Thyroid gland (tissue), 4 donors: ENCODE data around the gene RPRML.

ENCODE experiments used
- POLR2A ChIP-seq, 2 donors: fragments of 450-650 bp; IDR thresholded peaks; one replicate each; pipeline ENCODE4 v1.6.1; 2017; ENCODE audit warnings: antibody characterized with exemption in 2 of 2, mild to moderate bottlenecking in 2 of 2, moderate library complexity in 1 of 2
- TF ChIP-seq, protein P1 (sequence below), 6 experiments: fragments of 200-600 bp in 3 of 6; fragments of 450-650 bp in 3 of 6; sonication (generic) in 3 of 6; IDR thresholded peaks; one replicate each; pipeline ENCODE4 v1.5.1; 2016 to 2019; ENCODE audit warnings: antibody characterized with exemption in 6 of 6, mild to moderate bottlenecking in 2 of 6, inconsistent platforms in 1 of 6, moderate library complexity in 1 of 6

DNA sequence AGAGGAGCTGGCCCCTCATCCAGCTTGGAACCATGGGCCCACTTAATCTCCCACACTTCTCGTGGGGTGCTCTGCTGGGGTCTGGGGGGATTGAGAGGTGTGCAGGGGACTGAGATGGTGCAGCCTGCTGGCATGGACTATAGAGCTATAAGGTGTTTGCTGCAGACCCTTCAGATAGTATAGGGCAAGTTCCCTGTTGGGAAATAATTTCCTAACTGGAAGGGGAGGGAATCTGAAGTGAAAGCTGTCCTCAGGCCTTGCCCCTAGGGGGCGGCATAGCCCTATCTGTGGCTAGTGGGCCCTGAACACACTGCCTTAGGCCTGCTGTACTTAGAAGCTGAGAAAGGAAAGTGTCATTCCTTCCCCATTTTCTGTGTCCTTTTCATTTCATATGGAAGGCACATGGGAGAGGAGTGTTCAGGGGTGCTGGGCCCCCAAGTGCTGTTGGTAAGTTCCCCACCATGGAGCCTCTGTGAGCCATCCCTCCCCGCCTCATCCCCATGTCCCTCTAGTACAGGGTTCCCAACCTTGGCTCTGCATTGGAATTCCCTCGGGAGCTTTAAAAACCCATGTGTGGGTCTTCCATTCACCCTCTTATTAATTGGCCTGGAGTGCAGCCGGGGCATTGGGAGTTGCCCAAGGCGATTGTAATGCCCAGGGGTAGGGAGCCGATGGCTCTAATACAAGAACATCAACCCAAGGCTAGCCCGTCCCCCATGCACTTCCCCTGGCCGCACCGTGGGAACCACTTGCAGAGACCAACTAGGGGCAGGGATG is 36.4 kb downstream of the RPRML start:
- TF ChIP-seq, protein P1, sequence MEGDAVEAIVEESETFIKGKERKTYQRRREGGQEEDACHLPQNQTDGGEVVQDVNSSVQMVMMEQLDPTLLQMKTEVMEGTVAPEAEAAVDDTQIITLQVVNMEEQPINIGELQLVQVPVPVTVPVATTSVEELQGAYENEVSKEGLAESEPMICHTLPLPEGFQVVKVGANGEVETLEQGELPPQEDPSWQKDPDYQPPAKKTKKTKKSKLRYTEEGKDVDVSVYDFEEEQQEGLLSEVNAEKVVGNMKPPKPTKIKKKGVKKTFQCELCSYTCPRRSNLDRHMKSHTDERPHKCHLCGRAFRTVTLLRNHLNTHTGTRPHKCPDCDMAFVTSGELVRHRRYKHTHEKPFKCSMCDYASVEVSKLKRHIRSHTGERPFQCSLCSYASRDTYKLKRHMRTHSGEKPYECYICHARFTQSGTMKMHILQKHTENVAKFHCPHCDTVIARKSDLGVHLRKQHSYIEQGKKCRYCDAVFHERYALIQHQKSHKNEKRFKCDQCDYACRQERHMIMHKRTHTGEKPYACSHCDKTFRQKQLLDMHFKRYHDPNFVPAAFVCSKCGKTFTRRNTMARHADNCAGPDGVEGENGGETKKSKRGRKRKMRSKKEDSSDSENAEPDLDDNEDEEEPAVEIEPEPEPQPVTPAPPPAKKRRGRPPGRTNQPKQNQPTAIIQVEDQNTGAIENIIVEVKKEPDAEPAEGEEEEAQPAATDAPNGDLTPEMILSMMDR (IDR thresholded peaks at IDR 0.05), result peak; percentile 44 to 67 (median 51)
- no peak for TF ChIP-seq POLR2A (IDR thresholded peaks at IDR 0.05)
